ENCODE data around the gene DOCK2.

- TF ChIP-seq, protein P1, sequence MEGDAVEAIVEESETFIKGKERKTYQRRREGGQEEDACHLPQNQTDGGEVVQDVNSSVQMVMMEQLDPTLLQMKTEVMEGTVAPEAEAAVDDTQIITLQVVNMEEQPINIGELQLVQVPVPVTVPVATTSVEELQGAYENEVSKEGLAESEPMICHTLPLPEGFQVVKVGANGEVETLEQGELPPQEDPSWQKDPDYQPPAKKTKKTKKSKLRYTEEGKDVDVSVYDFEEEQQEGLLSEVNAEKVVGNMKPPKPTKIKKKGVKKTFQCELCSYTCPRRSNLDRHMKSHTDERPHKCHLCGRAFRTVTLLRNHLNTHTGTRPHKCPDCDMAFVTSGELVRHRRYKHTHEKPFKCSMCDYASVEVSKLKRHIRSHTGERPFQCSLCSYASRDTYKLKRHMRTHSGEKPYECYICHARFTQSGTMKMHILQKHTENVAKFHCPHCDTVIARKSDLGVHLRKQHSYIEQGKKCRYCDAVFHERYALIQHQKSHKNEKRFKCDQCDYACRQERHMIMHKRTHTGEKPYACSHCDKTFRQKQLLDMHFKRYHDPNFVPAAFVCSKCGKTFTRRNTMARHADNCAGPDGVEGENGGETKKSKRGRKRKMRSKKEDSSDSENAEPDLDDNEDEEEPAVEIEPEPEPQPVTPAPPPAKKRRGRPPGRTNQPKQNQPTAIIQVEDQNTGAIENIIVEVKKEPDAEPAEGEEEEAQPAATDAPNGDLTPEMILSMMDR (IDR thresholded peaks at IDR 0.05): no peak
- TF ChIP-seq EZH2 (IDR thresholded peaks at IDR 0.05): no peak
Observed at GRCh38 chr5:169629847-169630548, 7.1 kb upstream of the DOCK2 start.

All from neural progenitor cell (in vitro differentiated cells).